ENCODE data around the gene KRTAP12-4.
"Not testable (repeated sequence)": the region's sequence is repeated elsewhere in the genome, so short reads cannot be mapped to it uniquely, and the experiment has no call there.

KRTAP12-4 gene

DNA sequence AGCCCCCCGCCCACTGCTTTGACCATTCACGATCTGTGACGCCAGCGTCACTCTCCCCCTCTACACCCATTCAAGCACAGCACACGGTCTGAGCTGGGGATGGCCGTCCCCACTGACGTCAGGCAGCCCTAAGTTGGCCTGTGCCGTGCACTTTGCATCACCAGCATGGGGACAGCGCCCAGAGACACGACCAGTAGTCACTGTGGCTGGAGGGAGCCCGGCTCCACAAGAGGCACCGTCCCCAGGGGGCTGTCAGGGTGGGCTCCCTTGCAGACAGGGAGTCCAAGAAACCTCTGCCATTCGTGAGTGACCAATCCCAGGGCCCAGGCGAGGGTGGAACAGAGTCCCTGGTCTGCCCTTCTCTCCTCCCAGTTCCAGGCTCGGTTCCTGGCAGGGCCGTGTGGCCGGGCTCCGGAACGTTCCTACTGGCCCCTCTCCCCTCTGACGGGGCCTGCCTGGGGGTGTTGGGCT is 40.3 kb downstream of the KRTAP12-4 start:
- intact Hi-C loops (cut with DNase I; ENCODE audit: low total_unique reads): no loop called here
- no peak for DNase-seq
- Histone ChIP-seq H3K4me1 (no peaks in the 10 kb centered on the region), H3K27ac (no peak overlapping the region), H3K4me3 (no peak overlapping the region), H3K9me3 (peaks cover 0 to 23% (median 18%) of the 10 kb centered on the region in 3 donors), H3K27me3 (peaks cover 0 to 41% of the 10 kb centered on the region in 2 donors), H3K36me3 (no peaks in the 10 kb centered on the region)
- TF ChIP-seq, protein P1, sequence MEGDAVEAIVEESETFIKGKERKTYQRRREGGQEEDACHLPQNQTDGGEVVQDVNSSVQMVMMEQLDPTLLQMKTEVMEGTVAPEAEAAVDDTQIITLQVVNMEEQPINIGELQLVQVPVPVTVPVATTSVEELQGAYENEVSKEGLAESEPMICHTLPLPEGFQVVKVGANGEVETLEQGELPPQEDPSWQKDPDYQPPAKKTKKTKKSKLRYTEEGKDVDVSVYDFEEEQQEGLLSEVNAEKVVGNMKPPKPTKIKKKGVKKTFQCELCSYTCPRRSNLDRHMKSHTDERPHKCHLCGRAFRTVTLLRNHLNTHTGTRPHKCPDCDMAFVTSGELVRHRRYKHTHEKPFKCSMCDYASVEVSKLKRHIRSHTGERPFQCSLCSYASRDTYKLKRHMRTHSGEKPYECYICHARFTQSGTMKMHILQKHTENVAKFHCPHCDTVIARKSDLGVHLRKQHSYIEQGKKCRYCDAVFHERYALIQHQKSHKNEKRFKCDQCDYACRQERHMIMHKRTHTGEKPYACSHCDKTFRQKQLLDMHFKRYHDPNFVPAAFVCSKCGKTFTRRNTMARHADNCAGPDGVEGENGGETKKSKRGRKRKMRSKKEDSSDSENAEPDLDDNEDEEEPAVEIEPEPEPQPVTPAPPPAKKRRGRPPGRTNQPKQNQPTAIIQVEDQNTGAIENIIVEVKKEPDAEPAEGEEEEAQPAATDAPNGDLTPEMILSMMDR (IDR thresholded peaks at IDR 0.05): no peak

DNA sequence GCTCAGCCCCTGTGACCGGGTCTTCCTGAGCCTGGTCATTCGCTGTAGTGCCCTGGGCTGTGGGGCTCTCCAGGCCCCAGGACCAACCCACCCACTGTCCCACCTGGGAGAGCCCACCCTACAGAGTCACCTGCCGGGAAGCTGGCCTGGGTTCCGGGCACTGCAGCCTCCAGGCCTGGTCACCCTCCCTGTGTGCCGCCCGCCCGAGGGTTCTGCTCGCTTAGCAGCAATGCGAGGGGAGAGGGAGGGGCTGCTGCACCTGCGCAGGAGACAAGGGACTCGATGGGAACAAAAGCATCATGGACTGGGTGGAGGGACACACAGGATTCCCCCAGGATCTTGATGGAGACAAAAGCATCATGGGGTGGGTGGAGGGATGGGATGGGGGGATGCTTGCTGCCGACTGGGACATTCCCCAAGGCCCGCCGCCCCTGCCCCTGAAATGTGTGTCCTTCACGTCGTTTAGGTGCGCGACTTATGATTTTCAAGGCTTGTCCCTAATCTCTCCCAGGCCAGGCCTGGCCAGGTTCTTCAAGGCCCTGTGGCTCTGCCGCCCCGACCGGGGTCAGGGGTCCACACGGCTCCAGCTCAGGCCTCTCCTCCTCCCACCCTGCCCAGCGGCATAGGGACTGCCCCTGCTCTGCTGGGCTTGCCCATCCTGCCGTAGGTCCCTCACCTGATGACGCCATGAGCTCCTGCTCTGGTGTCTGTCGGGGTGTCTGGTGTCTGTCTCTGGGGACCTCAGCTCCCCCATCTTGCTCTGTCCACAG is 40.9 kb downstream of the KRTAP12-4 start:
- intact Hi-C loops (cut with DNase I; ENCODE audit: low total_unique reads): no loop called here
- Histone ChIP-seq H3K9me3 (peaks cover 0 to 24% (median 21%) of the 10 kb centered on the region in 3 donors), H3K4me3 (no peak overlapping the region), H3K27me3 (peaks cover 0 to 41% of the 10 kb centered on the region in 2 donors), H3K36me3 (no peaks in the 10 kb centered on the region), H3K4me1 (no peaks in the 10 kb centered on the region), H3K27ac (no peak overlapping the region)
- TF ChIP-seq, protein P1 (IDR thresholded peaks at IDR 0.05): no peak
- no peak for DNase-seq

DNA sequence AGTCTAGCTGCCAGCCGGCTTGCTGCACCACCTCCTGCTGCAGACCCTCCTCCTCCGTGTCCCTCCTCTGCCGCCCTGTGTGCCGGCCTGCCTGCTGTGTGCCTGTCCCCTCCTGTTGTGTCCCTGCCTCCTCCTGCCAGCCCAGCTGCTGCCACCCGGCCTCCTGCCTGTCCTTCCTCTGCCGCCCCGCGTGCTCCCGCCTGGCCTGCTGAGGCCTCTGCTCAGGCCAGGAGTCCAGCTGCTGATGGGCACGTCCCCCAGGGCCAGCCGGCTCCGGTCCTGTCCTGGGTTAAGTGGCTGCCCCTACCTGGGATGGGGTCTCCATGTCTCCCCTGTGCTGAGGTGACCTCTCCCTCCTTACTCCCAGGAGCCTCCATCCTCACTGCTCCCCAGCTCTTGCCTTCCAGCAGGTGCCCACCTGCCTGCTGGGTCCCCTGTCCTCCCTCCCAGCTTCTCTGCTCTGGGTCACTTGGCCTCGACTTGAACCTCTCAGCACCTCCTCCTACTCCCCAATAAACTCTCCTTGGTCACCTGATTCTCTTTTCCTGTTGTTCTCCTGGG is 41.7 kb downstream of the KRTAP12-4 start:
- Histone ChIP-seq H3K4me3 (no peak overlapping the region), H3K36me3 (no peaks in the 10 kb centered on the region), H3K27me3 (peaks cover 0 to 41% of the 10 kb centered on the region in 2 donors), H3K4me1 (no peaks in the 10 kb centered on the region), H3K9me3 (peaks cover 0 to 24% (median 21%) of the 10 kb centered on the region in 3 donors), H3K27ac (no peak overlapping the region)
- TF ChIP-seq, protein P1 (IDR thresholded peaks at IDR 0.05): no peak
- no peak for DNase-seq
- intact Hi-C loops (cut with DNase I; ENCODE audit: low total_unique reads): no loop called here

DNA sequence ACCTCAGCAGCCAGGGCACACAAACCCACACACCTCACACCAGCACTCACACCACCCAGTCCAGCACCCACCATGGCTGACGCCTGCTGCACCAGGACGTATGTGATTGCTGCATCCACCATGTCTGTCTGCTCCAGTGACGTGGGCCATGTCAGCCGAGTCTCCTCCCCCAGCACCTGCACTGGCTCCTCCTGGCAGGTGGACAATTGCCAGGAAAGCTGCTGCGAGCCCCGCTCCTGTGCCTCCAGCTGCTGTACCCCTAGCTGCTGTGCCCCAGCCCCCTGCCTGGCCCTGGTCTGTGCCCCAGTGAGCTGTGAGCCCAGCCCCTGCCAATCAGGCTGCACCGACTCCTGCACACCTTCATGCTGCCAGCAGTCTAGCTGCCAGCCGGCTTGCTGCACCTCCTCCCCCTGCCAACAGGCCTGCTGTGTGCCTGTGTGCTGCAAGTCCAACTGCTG is 42.4 kb downstream of the KRTAP12-4 start, which contains the start of gene KRTAP10-8:
Gene KRTAP10-8 (plus strand): TSS at position 51 of the 458 bp plus-strand sequence. CDS start 22 bp downstream, at position 73.
- Histone ChIP-seq H3K4me3 (no peak within 1 kb of the TSS), H3K36me3 (no peaks in the 10 kb centered on the region), H3K4me1 (no peaks in the 10 kb centered on the region), H3K27me3 (peaks cover 0 to 39% of the 10 kb centered on the region in 2 donors), H3K9me3 (peaks cover 0 to 24% (median 21%) of the 10 kb centered on the region in 3 donors), H3K27ac (no peak within 1 kb of the TSS)
- DNase-seq: no peak
- intact Hi-C loops (cut with DNase I; ENCODE audit: low total_unique reads): no loop called here
- TF ChIP-seq, protein P1 (IDR thresholded peaks at IDR 0.05): no peak

DNA sequence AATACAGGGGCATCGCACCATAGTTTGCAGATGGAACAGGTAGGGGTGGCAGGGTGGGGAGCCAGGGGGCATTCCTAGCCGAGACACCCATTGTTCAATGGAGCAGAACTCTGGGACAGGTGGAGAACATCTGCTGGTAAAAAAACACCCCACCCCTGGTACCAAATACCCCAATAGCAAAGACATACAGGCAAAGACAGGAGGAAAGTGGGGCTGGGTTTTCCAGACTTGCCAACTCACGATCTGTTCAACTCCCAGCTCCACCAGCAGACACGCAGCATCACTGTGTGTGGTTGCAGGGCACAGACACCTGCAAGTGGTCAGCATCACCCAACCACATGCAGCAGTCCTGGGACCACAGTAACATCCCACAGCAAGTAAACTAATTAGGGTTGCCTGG is 42.9 kb downstream of the KRTAP12-4 start:
- H3K9me3 ChIP-seq: peaks cover 0 to 24% (median 21%) of the 10 kb centered on the region in 3 donors
- H3K27ac ChIP-seq: no peak overlapping the region
- peaks cover 0 to 37% of the 10 kb centered on the region in 2 donors for H3K27me3 ChIP-seq
- no peaks in the 10 kb centered on the region for H3K4me1 ChIP-seq
- no peak overlapping the region for H3K4me3 ChIP-seq
- DNase-seq: no peak
- TF ChIP-seq, protein P1 (IDR thresholded peaks at IDR 0.05): no peak
- intact Hi-C loops (cut with DNase I; ENCODE audit: low total_unique reads): no loop called here
- H3K36me3 ChIP-seq: no peaks in the 10 kb centered on the region

DNA sequence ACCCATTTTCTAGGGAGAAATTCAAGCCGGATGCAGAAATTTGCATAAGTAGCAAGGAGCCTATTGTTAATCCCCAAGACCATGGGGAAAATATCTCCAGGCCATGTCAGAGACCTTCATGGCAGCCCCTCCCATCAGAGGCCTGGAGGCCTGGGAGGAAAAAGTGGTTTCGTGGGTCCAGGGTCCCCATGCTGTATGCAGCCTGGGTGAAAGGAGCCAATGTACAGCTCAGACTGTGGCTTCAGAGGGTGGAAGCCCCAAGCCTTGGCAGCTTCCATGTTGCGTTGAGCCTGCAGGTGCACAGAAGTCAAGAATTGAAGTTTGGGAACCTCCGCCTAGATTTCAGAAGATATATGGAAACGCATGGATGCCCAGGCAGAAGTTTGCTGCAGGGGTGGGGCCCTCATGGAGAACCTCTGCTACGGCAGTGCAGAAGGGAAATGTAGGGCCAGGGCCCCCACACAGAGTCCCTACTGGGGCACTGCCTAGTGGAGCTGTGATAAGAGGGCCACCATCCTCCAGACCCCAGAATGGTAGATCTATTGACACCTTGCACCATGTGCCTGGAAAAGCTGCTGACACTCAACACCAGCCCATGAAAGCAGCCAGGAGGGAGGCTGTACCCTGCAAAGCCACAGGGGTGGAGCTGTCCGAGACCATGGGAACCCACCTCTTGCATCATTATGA is 44.2 kb downstream of the KRTAP12-4 start:
- H3K36me3 ChIP-seq; DNase-seq; H3K4me1 ChIP-seq; H3K27ac ChIP-seq; intact Hi-C loops (cut with DNase I; ENCODE audit: low total_unique reads); H3K4me3 ChIP-seq: not testable (repeated sequence)
- peaks cover 0 to 24% (median 21%) of the 10 kb centered on the region in 3 donors for H3K9me3 ChIP-seq
- H3K27me3 ChIP-seq: peaks cover 0 to 30% of the 10 kb centered on the region in 2 donors

All from tibial artery (tissue), 4 donors.